ENCODE results near the gene BOD1. TPM values are rescaled to one million over a fixed set of nuclear protein-coding genes. Genes with fewer than 3 reads are reported as not detected.

The BOD1 gene
- polyA plus RNA-seq, 2 of the 4 experiments (the other 2 are of a cell fraction) = 59.1 to 102 TPM

DNA sequence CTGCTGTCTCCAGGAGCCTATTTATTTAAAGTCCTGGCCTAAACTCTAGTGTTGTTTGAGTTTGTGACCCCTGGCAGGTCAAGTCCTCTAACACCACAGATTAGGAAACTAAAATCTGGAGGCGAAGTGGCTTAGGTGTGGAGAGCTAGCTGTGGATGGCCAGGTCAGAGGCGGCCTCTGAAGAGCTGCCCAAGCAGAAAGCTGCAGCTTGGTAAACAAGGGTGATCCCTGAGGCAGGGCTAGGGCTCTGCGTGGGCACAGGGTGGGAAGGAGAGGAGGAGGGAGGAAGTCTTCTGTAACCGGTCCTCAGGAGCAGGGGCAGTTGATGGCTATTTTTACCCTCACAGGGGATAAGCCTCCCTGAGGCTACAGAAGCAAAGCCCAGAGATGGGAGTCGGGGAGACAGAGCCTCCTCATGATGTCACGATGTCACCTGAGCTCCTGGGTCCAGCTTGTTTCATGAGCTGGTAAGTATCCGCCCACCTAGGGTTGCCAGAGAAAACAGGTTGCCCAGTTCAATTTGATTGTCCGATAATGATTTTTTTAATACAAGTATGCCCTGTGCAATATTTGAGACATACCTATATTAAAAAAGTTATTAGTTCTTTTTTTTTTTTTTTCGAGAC lies 25.9 kb upstream of the BOD1 start:
- Histone ChIP-seq H3K4me3 (no peak overlapping the region), H3K4me2 (no peak overlapping the region), H3K27ac (0 out of 6 replicates have a peak overlapping the region, but pooled peaks of 1 of the 2 experiments have one; percentile 25), H3K4me1 (peaks cover 19% of the 10 kb centered on the region), H3K9me3 (no peaks in the 10 kb centered on the region)
- ATAC-seq = no peak
- FAIRE-seq = no peak
- DNase-seq (ENCODE audit: low read depth in 1 of 2, low spot score in 1 of 2) = no peak
- 78% methylated on average over 9 of the region's 9 CpGs for WGBS (ENCODE audit: missing lambda C conversion rate)
- POLR2A ChIA-PET = no interaction called here
- CTCF ChIA-PET = interaction anchor here (0.7 to 1.7 kb wide), 5 partner anchors 13 to 675 kb away, joined by 3 to 4 read pairs (median 3); no protein-coding TSS in a partner anchor
- TF ChIP-seq EHF (CRISPR knock-in tag; IDR thresholded peaks at IDR 0.05) (no peak), JUN (IDR thresholded peaks at IDR 0.05) (no peak), RCOR1 (IDR thresholded peaks at IDR 0.05; ENCODE audit: low read depth, low read length) (no peak), POLR2A (IDR thresholded peaks at IDR 0.05; ENCODE audit: low read length) (no peak), JUNB (IDR thresholded peaks at IDR 0.05) (no peak), HEYL (CRISPR knock-in tag; IDR thresholded peaks at IDR 0.05) (no peak), HOXB5 (CRISPR knock-in tag; IDR thresholded peaks at IDR 0.05) (no peak)

DNA sequence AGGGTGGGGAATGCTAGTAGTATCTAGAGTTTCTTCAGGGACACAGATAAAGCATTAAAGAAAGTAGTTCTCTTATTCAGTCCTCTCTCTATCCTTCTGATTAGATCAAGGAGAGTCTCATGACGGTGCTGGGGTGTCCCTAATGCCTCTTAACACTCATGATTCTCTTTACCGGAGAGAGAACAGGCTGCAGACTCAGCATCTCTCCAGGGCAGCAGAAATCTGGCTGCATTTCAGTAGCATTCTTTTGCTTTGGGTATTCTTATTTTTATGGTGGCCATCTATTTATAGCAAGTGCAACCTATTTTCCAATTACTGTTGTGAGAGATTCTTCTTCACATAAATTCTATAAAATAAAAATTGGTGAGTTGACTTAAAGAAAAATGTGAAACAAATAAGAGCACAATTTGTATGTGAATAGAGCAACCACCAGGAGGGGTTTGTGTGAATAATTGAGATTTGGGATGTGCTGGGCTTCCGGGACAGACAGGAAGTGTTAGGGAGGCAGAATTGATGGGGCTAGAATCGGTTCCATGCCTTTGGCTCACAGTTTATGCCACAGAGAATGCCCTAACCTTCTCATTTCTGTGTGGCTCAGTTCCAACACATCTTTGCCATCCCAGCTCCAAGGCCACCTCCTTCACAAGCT lies 23.8 kb upstream of the BOD1 start:
- FAIRE-seq (no peak), ATAC-seq (peak in 1 of 2 experiments; percentile 16; a peak in 1 of 6 replicates), DNase-seq (ENCODE audit: low read depth in 1 of 2, low spot score in 1 of 2) (no peak)
- H3K4me3 ChIP-seq = no peak overlapping the region
- H3K4me1 ChIP-seq = peaks cover 10% of the 10 kb centered on the region
- POLR2A ChIA-PET = no interaction called here
- WGBS (ENCODE audit: missing lambda C conversion rate) = 60% methylated on average over 4 of the region's 4 CpGs
- no peak overlapping the region for H3K4me2 ChIP-seq
- H3K9me3 ChIP-seq = no peaks in the 10 kb centered on the region
- no peak for TF ChIP-seq HOXB13 (CRISPR knock-in tag; IDR thresholded peaks at IDR 0.05; ENCODE audit: low read depth)
- TF ChIP-seq MAFK (IDR thresholded peaks at IDR 0.05; ENCODE audit: partially characterized antibody) = no peak
- no peak for TF ChIP-seq NR3C1 (IDR thresholded peaks at IDR 0.05)
- TF ChIP-seq POLR2A (IDR thresholded peaks at IDR 0.05; ENCODE audit: low read length) = no peak
- no peak for TF ChIP-seq CBX8 (IDR thresholded peaks at IDR 0.05)
- TF ChIP-seq CHD4 (IDR thresholded peaks at IDR 0.05; ENCODE audit: borderline replicate concordance) = no peak
- TF ChIP-seq JUN (IDR thresholded peaks at IDR 0.05) = no peak
- no peak for TF ChIP-seq FOXS1 (CRISPR knock-in tag; IDR thresholded peaks at IDR 0.05)
- no peak for TF ChIP-seq HEYL (CRISPR knock-in tag; IDR thresholded peaks at IDR 0.05)
- CTCF ChIA-PET = interaction anchor here (0.9 to 1.7 kb wide), 3 partner anchors 333 to 405 kb away, joined by 3 to 4 read pairs (median 3); partner anchors contain the start of gene NSG2
- no peak overlapping the region for H3K27ac ChIP-seq

GRCh38 chr5:173638126-173639040 lies 21.9 kb upstream of the BOD1 start:
- no peak for ATAC-seq
- Histone ChIP-seq H3K27ac (no peak overlapping the region), H3K4me1 (peaks cover 1% of the 10 kb centered on the region; the same call in 1 of the 3 replicates), H3K9me3 (no peaks in the 10 kb centered on the region), H3K4me3 (no peak overlapping the region), H3K4me2 (no peak overlapping the region)
- WGBS (ENCODE audit: missing lambda C conversion rate) = 75% methylated on average over 10 of the region's 10 CpGs
- no peak for DNase-seq (ENCODE audit: low read depth in 1 of 2, low spot score in 1 of 2)
- FAIRE-seq = no peak
- ChIA-PET POLR2A (interaction anchor here (1.3 kb wide), 1 partner anchor 249 kb away, joined by 4 read pairs; the partner anchor contains the start of gene CPEB4), CTCF (interaction anchor here (0.6 to 1.2 kb wide), 7 partner anchors 8 to 674 kb away, joined by 3 to 4 read pairs (median 3); partner anchors contain the start of gene NSG2)
- TF ChIP-seq NR3C1 (IDR thresholded peaks at IDR 0.05) (no peak), RARB (CRISPR knock-in tag; IDR thresholded peaks at IDR 0.05) (no peak), HOXA7 (CRISPR knock-in tag; IDR thresholded peaks at IDR 0.05) (no peak), JUNB (IDR thresholded peaks at IDR 0.05) (no peak)

DNA sequence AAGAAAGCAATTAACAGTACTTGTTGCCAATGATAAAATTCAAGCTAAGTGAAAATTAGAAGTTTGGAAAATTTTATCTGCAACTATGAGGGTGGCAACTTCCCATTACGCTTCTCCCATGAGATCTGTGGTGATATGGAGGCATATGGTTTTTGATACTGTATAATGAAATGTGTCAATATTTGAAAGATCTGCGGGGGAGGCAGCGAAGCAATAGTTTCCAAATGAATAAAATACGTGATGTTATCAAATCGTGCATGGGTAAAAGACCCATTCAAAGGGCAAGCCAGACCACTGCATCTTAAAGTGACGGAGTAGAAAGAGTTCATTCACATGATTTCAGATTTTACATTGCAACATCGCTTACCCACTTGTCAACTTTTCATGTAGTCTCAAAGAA lies 20.9 kb upstream of the BOD1 start:
- 74% methylated on average over 7 of the region's 7 CpGs for WGBS (ENCODE audit: missing lambda C conversion rate)
- Histone ChIP-seq H3K4me1 (peaks cover 5% of the 10 kb centered on the region; the same call in 1 of the 3 replicates), H3K27ac (no peak overlapping the region), H3K4me3 (no peak overlapping the region), H3K4me2 (no peak overlapping the region), H3K9me3 (no peaks in the 10 kb centered on the region)
- ATAC-seq (no peak), FAIRE-seq (no peak), DNase-seq (ENCODE audit: low read depth in 1 of 2, low spot score in 1 of 2) (no peak)
- TF ChIP-seq, protein P1, sequence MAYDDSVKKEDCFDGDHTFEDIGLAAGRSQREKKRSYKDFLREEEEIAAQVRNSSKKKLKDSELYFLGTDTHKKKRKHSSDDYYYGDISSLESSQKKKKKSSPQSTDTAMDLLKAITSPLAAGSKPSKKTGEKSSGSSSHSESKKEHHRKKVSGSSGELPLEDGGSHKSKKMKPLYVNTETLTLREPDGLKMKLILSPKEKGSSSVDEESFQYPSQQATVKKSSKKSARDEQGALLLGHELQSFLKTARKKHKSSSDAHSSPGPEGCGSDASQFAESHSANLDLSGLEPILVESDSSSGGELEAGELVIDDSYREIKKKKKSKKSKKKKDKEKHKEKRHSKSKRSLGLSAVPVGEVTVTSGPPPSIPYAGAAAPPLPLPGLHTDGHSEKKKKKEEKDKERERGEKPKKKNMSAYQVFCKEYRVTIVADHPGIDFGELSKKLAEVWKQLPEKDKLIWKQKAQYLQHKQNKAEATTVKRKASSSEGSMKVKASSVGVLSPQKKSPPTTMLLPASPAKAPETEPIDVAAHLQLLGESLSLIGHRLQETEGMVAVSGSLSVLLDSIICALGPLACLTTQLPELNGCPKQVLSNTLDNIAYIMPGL (CRISPR knock-in tag; IDR thresholded peaks at IDR 0.05; ENCODE audit: borderline replicate concordance) = no peak
- no peak for TF ChIP-seq EHF (CRISPR knock-in tag; IDR thresholded peaks at IDR 0.05)
- no peak for TF ChIP-seq SREBF2 (IDR thresholded peaks at IDR 0.05)
- no peak for TF ChIP-seq POLR2A (IDR thresholded peaks at IDR 0.05; ENCODE audit: low read length)
- no peak for TF ChIP-seq ZFP36 (IDR thresholded peaks at IDR 0.05; ENCODE audit: borderline replicate concordance, partially characterized antibody)
- TF ChIP-seq BHLHE40 (IDR thresholded peaks at IDR 0.05; ENCODE audit: low read depth, low read length) = no peak
- ChIA-PET POLR2A (no interaction called here), CTCF (interaction anchor here (1.0 to 1.2 kb wide), 2 partner anchors 9 to 675 kb away, joined by 3 read pairs; no protein-coding TSS in a partner anchor)

All from A549 (cell line).